Esophagus squamous epithelium (tissue), 5 donors: Measurements from ENCODE around the gene MAGEA2B. TPM values are rescaled to one million over a fixed set of nuclear protein-coding genes. Genes with fewer than 3 reads are reported as not detected.
"Not testable (repeated sequence)": the region's sequence is repeated elsewhere in the genome, so short reads cannot be mapped to it uniquely, and the experiment has no call there.

Experiments
- DNase-seq: peaks from one replicate; lab custom pipeline; 2025; lab: John Stamatoyannopoulos, UW
- H3K27ac ChIP-seq, 4 donors: fragments of 200-600 bp; sonication (generic); one replicate each; pipeline ENCODE4 v1.5.1; 2016 to 2019; ENCODE audit warnings: mild to moderate bottlenecking in 1 of 4
- H3K27me3 ChIP-seq, 4 donors: fragments of 200-600 bp; sonication (generic); 1 replicate in 3 of 4; 2 replicates in 1 of 4; pipeline versions ENCODE4 v1.5.1 to v1.6.0; 2017 to 2021; ENCODE audit warnings: antibody characterized with exemption in 1 of 4
- H3K36me3 ChIP-seq, 3 donors: fragments of 200-600 bp; sonication (generic); one replicate each; pipeline ENCODE4 v1.5.1; 2016 to 2019
- H3K4me1 ChIP-seq, 3 donors: fragments of 200-600 bp; sonication (generic); one replicate each; pipeline ENCODE4 v1.5.1; 2017 to 2019
- H3K4me3 ChIP-seq, 4 donors: fragments of 200-600 bp; sonication (generic); 1 replicate in 3 of 4; 2 replicates in 1 of 4; pipeline ENCODE4 v1.5.1; 2016 to 2019; ENCODE audit warnings: mild to moderate bottlenecking in 2 of 4, moderate library complexity in 1 of 4
- H3K9me3 ChIP-seq, 3 donors: fragments of 200-600 bp; sonication (generic); one replicate each; pipeline ENCODE4 v1.5.1; 2016 to 2019
- CTCF ChIP-seq, 6 experiments: fragments of 450-650 bp in 4 of 6; fragments of 200-600 bp in 2 of 6; sonication (generic) in 2 of 6; IDR thresholded peaks; one replicate each; pipeline ENCODE4 v1.5.1; 2016 to 2019; ENCODE audit warnings: antibody characterized with exemption in 6 of 6, mild to moderate bottlenecking in 4 of 6, moderate library complexity in 4 of 6
- POLR2A ChIP-seq, 4 donors: fragments of 450-650 bp; IDR thresholded peaks; one replicate each; pipeline ENCODE4 v1.6.1; 2017; ENCODE audit warnings: antibody characterized with exemption in 4 of 4, mild to moderate bottlenecking in 4 of 4, moderate library complexity in 3 of 4
- WGBS, 2 donors: methylation state at CpG; one replicate each; pipeline ENCODE4 v1.1.5; 2018; 5-methylcytosine and 5-hydroxymethylcytosine counted together
- intact Hi-C: fragments of 100-400 bp; cut with DNase I; formaldehyde crosslinking; loops from one replicate; pipeline ENCODE4 v1.15.0; 2022
- total RNA-seq, 4 donors: library from RNA; depleted of rRNA; stranded (reverse); fragments of >200 nt; gene quantifications; one replicate each; pipeline ENCODE4 v1.1.0, GENCODE V29; 2016
- donor health status: DM: yes; HTN: yes; CAD: no.

MAGEA2B gene
- total RNA-seq, 4 donors from 2014 or later, result not detected

- intact Hi-C loops, result no loop called here
- Histone ChIP-seq H3K4me3 (no peak overlapping the region), H3K4me1 (no peaks in the 10 kb centered on the region), H3K27ac (no peak overlapping the region), H3K9me3 (no peaks in the 10 kb centered on the region), H3K36me3 (no peaks in the 10 kb centered on the region), H3K27me3 (no peaks in the 10 kb centered on the region)
- 75 to 82% methylated on average over 4 to 7 of the region's 7 CpGs for WGBS, 2 donors
- TF ChIP-seq CTCF (IDR thresholded peaks at IDR 0.05) (no peak), POLR2A (IDR thresholded peaks at IDR 0.05) (no peak)
- no peak for DNase-seq
These were observed 11.0 kb downstream of the MAGEA2B start for GRCh38 chrX:152725409-152725808.

GRCh38 chrX:152733261-152733975 lies 19.0 kb downstream of the MAGEA2B start, which contains the start of the genes CSAG1 and MAGEA12:
Gene CSAG1, minus strand, starts transcription at chrX:152733721. Its CDS starts 1,261 bp downstream, at chrX:152732460.
Gene MAGEA12, plus strand, starts transcription at chrX:152733757. Its CDS starts 2,405 bp downstream, at chrX:152736162.
- no peak within 1 kb of the TSS for H3K4me3 ChIP-seq
- no peak for DNase-seq
- intact Hi-C loops, result no loop called here
- H3K27me3 ChIP-seq, result no peaks in the 10 kb centered on the region
- 73% methylated on average over 2 of the region's 21 CpGs; no CpG with 5 or more reads in 1 of the 2 donors for WGBS, 2 donors
- no peak within 1 kb of the TSS for H3K27ac ChIP-seq
- H3K9me3 ChIP-seq, result no peaks in the 10 kb centered on the region
- no peaks in the 10 kb centered on the region for H3K36me3 ChIP-seq
- H3K4me1 ChIP-seq, result no peaks in the 10 kb centered on the region
- no peak for TF ChIP-seq POLR2A (IDR thresholded peaks at IDR 0.05)
- no peak for TF ChIP-seq CTCF (IDR thresholded peaks at IDR 0.05)

- DNase-seq, intact Hi-C loops: not testable (repeated sequence)
These were observed 19.9 kb downstream of the MAGEA2B start for GRCh38 chrX:152734143-152734858.

GRCh38 chrX:152735101-152735500 lies 20.7 kb downstream of the MAGEA2B start:
- no peaks in the 10 kb centered on the region for H3K27me3 ChIP-seq
- intact Hi-C loops, result no loop called here
- H3K36me3 ChIP-seq, result no peaks in the 10 kb centered on the region
- H3K4me1 ChIP-seq, result no peaks in the 10 kb centered on the region
- no peak overlapping the region for H3K27ac ChIP-seq
- H3K9me3 ChIP-seq, result no peaks in the 10 kb centered on the region
- DNase-seq, result no peak
- TF ChIP-seq POLR2A (IDR thresholded peaks at IDR 0.05) (no peak), CTCF (IDR thresholded peaks at IDR 0.05) (no peak)
- no peak overlapping the region for H3K4me3 ChIP-seq
- no CpG with 5 or more reads among the region's 2 CpGs for WGBS, 2 donors

More at GRCh38 chrX:152734143-152734858, 19.9 kb downstream of the MAGEA2B start:
- not testable (repeated sequence) for H3K27me3 ChIP-seq, H3K4me3 ChIP-seq, H3K27ac ChIP-seq, H3K4me1 ChIP-seq, H3K36me3 ChIP-seq, H3K9me3 ChIP-seq
- 80% methylated on average over 1 of the region's 22 CpGs; no CpG with 5 or more reads in 1 of the 2 donors for WGBS, 2 donors

- intact Hi-C loops, result no loop called here
- WGBS, 2 donors, result 76% methylated on average over 8 of the region's 12 CpGs; no CpG with 5 or more reads in 1 of the 2 donors
- no peak for DNase-seq
These were observed 21.6 kb downstream of the MAGEA2B start for GRCh38 chrX:152735860-152736511.

GRCh38 chrX:152736528-152736927 lies 22.1 kb downstream of the MAGEA2B start:
- H3K27me3 ChIP-seq, intact Hi-C loops, H3K4me3 ChIP-seq, H3K4me1 ChIP-seq, H3K27ac ChIP-seq, H3K36me3 ChIP-seq, DNase-seq, H3K9me3 ChIP-seq: not testable (repeated sequence)
- WGBS, 2 donors, result 85 to 90% methylated on average over 2 to 5 of the region's 12 CpGs

More at GRCh38 chrX:152735860-152736511, 21.6 kb downstream of the MAGEA2B start:
- Histone ChIP-seq H3K4me1 (no peaks in the 10 kb centered on the region), H3K4me3 (no peak overlapping the region), H3K27me3 (no peaks in the 10 kb centered on the region), H3K27ac (no peak overlapping the region), H3K9me3 (no peaks in the 10 kb centered on the region), H3K36me3 (no peaks in the 10 kb centered on the region)
- no peak for TF ChIP-seq POLR2A (IDR thresholded peaks at IDR 0.05)
- TF ChIP-seq CTCF (IDR thresholded peaks at IDR 0.05), result no peak
